Measurements from ENCODE around the gene B3GALNT1.
"Not testable (repeated sequence)": the region's sequence is repeated elsewhere in the genome, so short reads cannot be mapped to it uniquely, and the experiment has no call there.

- TF ChIP-seq CTCF (IDR thresholded peaks at IDR 0.05); POLR2A (IDR thresholded peaks at IDR 0.05); POLR2AphosphoS5 (IDR thresholded peaks at IDR 0.05); EP300 (IDR thresholded peaks at IDR 0.05; ENCODE audit: low read depth): not testable (repeated sequence)
Observed at GRCh38 chr3:161034913-161035550, 70.1 kb downstream of the B3GALNT1 start.
